Panc1 (cell line): Measurements from ENCODE around the gene ACCSL.

Experiments used
- CTCF ChIP-seq: fragments of 450-650 bp; IDR thresholded peaks from 2 replicates; pipeline ENCODE4 v1.5.1; 2017; ENCODE audit warnings: mild to moderate bottlenecking
- REST ChIP-seq, 2 experiments: IDR thresholded peaks; 2 replicates each; pipeline ENCODE4 v1.6.1; 2011 to 2012; ENCODE audit warnings: low read depth in 2 of 2, control low read depth in 1 of 2, low read length in 1 of 2, mild to moderate bottlenecking in 1 of 2, moderate library complexity in 1 of 2; ENCODE audit not compliant: insufficient read depth in 1 of 2
- TCF7L2 ChIP-seq: IDR thresholded peaks from 2 replicates; pipeline ENCODE4 v1.6.1; 2011; ENCODE audit warnings: mild to moderate bottlenecking, low read depth, low read length, inconsistent platforms

- no peak for TF ChIP-seq CTCF
- TF ChIP-seq TCF7L2 = no peak
- no peak for TF ChIP-seq REST (IDR thresholded peaks at IDR 0.05; ENCODE audit: insufficient read depth in 1 of 2, low read depth in 2 of 2, low read length in 1 of 2)
These were observed 39.1 kb upstream of the ACCSL start for GRCh38 chr11:44008698-44009097.
